HG02642 (cell line): Measurements from ENCODE around the gene MTA3.
"Not testable (repeated sequence)": the region's sequence is repeated elsewhere in the genome, so short reads cannot be mapped to it uniquely, and the experiment has no call there.

Experiments used
- ATAC-seq: cut with Tn5 transposase; IDR thresholded peaks from one replicate; pipeline ENCODE4 v1.9.1; 2021; ENCODE audit warnings: mild to moderate bottlenecking; ENCODE audit not compliant: unreplicated experiment, poor library complexity

MTA3 gene

DNA sequence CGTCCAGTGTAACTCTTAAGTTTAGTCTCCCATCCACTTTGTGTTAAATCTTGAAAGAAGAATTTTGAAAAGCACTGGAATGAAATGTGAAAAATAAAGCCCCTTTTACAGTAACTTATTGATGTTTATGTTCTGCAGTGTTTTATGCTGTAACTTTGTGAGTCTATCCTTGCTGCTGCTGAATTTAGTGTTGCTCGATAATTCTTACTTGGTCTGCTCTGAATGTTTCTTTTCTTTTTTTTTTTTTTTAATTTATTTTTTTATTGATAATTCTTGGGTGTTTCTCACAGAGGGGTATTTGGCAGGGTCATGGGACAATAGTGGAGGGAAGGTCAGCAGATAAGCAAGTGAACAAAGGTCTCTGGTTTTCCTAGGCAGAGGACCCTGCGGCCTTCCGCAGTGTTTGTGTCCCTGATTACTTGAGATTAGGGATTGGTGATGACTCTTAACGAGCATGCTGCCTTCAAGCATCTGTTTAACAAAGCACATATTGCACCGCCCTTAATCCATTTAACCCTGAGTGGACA, 36.0 kb downstream of the MTA3 start:
- ATAC-seq = not testable (repeated sequence)

DNA sequence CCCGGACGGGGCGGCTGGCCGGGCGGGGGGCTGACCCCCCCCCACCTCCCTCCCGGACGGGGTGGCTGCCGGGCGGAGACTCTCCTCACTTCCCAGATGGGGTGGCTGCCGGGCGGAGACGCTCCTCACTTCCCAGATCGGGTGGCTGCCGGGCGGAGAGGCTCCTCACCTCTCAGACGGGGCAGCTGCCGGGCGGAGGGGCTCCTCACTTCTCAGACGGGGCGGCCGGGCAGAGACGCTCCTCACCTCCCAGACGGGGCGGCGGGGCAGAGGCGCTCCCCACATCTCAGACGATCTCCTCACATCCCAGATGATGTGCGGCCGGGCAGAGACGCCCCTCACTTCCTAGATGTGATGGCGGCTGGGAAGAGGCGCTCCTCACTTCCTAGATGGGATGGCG, 37.7 kb downstream of the MTA3 start:
- not testable (repeated sequence) for ATAC-seq

DNA sequence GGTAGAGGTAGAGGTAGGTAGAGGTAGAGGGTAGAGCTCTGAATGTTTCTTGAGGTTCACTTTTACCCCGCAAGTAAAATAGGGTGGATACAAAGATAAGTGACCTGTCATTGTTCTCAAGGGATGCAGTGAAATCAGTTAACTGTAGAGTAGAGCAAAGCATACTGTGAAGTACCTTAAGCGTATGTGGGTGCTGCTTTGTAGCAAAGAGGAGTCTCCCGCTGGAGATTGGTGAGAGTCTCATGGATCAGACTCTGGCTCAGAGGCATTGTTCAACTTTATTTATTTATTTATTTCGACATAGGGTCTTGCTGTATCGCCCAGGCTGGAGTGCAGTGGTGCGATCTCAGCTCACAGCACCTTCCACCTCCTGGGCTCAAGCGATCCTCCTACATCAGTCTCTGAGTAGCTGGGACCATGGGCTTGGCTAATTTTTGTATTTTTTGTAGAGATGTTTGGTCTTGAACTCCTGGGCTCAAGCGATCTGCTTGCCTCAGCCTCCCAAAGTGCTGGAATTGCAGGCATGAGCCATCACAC, 38.7 kb downstream of the MTA3 start:
- ATAC-seq = no peak

DNA sequence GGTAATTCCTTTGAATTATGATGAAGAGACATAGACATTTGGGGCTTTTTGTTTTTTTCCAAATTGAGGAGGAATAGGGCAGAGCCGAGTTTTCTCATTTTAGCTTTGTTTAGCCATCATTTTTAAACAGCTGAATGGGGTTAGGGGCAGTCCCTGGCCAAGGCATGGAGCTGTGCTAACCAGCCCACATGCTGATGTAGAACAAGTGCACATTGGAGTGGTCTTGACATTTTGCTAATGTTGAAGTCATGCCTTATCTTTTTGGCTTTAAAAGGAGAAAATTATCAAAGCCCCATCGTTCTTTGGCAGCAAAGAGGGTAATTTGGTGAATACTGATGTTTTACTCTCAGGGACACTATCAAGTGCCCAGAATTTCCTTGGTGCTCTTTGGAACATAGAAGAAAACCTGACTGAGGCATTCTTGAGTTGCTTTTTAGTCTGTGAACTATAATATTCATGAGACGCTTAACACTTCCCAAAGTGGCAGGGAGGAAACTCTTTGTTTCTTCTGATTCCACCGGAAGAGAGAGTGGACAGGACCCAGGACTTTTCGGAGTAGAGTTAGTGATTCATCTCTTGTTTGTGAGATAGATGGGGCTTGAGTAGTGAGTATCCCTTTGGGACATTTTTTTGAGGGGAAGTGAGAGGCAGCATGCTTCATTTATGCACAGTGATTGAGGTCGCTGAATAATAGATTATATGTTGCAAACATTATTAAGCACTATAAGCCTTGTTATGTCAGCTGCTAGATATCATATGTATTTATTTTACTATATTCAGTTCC, 45.0 kb downstream of the MTA3 start:
- no peak for ATAC-seq

DNA sequence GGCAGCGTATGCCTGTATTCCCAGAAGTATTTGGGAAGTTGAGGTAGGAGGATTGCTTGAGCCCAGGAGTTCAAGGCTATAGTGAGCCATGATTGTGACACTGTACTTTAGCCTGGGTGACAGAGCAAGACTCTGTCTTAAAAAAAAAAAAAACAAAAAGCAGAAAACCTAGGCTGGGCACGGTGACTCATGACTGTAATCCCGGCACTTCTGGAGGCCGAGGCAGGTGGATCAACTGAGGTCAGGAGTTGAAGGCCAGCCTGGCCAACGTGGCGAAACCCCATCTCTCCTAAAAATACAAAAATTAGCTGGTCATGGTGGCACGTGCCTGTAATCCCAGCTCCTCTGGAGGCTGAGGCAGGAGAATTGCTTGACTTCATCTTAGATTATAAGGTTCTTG, 46.4 kb downstream of the MTA3 start:
- ATAC-seq = no peak

DNA sequence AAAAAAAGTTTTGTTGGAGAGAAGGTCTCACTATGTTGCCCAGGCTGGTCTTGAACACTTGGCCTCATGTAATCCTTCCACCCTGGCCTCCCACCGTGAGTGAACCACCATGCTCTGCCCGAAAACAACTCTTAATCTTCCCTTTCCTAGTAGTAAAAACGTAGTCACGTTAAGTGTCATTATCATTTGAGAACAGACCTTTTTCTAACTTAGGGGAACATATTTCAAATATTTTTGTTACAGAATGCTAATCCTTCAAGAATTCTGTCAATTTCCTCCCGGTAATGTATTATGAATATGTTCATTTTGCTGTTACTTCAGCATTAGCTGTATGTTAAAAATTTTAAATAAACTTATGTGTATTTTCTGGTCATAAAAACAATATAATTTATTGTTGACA, 49.7 kb downstream of the MTA3 start:
- ATAC-seq = no peak

DNA sequence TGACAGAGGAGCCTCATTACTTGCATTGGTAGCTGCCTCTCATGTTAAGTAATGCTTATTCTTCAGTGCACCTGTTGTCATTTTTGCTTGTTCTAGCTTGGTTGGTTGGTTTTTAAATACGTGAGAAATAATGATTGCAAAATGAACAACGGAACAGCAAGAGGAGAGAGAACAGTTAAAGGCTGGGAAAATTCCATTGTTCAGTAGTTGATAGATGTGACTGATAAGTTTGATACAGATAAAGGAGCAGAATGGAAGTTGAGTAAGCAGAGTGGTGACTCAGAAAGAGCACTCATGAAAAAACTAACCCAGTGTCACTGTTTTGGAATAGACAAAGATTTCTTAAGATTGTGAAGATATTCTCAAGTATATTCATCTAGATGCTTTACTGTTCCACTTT, 50.5 kb downstream of the MTA3 start:
- no peak for ATAC-seq

DNA sequence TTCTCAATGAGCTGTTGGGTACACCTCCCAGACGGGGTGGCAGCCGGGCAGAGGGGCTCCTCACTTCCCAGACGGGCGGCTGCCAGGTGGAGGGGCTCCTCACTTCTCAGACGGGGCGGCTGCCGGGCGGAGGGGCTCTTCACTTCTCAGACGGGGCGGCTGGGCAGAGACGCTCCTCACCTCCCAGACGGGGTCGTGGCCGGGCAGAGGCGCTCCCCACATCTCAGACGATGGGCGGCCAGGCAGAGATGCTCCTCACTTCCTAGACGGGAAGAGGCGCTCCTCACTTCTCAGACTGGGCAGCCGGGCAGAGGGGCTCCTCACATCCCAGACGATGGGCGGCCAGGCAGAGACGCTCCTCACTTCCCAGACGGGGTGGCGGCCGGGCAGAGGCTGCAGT, 53.2 kb downstream of the MTA3 start:
- ATAC-seq = not testable (repeated sequence)

DNA sequence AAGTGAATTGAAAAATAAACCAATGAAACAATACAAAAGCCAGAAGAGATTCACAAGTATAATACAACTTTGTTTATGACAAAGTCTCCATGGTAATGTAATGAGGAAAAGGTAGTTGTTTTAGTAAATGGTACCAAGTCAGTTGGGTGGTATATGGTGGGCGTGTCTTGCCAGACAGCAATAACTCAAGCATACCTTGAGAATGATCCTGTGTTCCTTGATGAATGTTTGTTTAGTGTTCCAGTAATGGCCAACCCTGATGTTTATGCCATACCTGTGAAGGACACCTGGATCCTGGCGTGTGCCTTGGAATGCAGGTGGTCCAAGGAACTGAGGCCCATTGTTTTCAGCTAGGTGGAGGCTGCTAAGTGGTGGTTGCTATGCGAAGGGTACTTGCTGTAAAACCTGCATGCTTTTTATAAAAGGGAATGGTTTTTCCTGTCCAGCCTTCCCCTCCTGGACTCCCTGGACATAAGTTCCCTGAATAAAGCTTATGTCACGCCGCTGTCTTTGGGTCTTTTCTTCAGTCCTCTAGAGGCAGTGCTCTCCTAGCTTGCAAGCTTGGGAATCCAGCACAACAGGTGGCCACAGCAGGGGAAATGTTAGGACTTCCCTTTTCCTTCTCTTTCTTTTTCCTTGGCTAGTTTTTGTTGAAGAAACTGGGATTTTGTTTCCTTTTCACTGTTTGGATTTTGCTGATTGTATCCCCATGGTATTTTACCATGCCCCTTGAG, 54.7 kb downstream of the MTA3 start:
- no peak for ATAC-seq

DNA sequence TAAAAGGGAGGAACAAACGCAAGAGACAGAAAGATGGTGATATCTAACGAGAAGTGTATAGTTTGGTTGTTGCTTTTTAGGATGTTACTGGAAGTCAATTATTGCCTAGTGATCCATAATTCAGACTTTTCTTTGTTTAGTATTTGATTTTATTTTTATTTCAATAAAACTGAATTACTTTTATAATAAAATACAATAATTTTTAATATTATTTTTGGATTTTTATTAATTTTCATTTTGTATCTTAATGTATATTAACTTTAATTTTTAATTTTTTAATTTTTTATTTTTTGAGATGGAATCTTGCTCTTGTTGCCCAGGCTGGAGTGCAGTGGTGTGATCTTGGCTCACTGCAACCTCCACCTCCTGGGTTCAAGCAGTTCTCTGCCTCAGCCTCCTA, 55.6 kb downstream of the MTA3 start:
- no peak for ATAC-seq

DNA sequence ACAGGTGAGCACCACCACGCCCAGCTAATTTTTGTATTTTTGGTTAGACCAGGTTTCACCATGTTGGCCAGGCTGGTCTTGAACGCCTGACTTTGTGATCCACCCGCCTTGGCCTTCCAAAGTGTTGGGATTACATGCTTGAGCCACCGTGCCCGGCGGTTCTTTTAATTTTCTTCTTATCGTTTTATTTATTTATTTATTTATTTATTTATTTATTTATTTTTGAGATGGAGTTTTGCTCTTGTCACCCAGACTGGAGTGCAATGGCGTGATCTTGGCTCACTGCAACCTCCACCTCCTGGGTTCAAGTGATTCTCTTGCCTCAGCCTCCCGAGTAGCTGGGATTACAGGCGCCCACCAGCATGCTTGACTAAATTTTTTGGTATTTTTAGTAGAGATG, 59.6 kb downstream of the MTA3 start:
- ATAC-seq = not testable (repeated sequence)

DNA sequence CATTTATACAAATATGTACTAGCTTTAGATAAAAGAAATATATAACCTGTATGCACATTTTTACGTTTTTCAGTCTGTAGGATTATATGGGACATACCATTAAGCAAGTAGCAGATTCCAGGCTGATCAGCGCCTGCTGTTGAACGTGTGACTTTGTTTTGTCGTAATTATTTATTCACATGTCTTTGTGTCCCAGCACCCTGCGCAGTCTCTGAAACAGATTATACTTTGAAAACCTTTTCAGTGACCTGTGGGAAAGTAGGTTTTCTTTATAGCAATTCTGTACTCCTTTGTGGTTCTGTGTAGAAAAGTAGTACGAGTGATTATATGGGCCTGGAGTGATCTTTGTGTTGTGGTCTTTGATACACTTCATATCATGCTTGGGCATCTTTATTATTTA, 68.5 kb downstream of the MTA3 start:
- no peak for ATAC-seq

DNA sequence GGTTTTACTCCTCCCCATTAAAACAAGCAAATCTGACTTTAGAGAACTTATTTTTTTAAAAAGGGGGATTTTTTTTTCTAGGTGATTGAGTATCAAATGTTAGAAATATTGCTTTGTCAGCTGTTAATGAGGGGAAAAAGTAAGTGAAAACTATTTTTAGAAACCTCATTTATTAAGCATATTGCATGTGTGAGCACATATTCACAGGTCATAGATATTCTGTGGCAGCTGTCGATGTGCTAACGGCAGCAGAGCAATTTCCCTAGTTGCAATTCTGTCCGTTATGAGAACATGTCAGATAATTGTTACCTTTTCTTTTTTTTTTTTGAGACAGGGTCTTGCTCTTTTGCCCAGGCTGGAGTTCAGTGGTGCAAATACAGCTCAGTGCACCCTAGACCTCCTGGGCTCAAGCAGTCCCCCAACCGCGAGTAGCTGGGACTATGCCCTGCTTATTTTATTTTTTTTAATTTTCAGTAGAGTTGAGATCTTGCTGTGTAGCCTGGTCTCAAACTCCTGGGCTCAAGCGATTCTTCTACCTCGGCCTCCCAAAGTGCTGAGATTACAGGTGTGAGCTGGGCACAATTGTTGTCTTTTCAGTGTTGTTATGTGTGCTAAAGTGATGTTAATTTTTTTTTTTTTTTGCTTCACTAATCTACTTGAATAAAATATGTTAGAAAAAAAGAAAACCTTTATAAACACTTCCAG, 69.8 kb downstream of the MTA3 start:
- ATAC-seq = no peak

DNA sequence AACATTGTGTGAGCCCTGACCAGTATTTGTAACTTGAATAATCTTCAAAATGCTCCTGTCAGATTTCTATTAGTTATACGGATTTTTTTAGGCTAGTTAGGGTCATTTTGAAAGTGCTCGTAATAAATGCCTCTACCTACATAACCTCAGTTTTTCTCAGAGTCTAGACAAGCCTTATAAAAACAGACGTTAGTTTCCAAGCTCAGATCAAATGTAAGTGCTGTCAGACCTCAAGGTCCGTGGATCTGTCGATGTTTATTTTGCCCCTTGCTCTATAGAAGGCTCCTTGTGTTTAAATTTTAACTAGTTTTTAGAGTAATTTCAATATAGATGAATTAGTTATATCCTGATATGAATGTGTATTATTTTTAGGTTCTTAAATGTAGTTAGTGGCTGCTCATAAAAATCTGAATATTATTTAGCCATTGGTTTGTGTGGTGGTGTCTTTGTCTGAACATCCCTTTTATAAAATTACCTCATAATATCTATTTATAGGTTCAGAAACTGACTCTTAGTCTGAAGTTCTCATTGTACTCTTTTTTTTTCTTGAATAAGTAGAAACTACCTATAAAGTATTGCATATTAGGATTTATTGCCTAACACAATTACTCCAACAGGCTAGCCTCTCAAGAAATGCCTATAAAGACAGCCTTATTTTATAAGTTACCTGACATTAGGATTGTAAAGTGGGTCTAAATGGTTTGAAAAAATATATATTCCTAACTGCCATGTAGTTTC, 71.1 kb downstream of the MTA3 start:
- no peak for ATAC-seq

DNA sequence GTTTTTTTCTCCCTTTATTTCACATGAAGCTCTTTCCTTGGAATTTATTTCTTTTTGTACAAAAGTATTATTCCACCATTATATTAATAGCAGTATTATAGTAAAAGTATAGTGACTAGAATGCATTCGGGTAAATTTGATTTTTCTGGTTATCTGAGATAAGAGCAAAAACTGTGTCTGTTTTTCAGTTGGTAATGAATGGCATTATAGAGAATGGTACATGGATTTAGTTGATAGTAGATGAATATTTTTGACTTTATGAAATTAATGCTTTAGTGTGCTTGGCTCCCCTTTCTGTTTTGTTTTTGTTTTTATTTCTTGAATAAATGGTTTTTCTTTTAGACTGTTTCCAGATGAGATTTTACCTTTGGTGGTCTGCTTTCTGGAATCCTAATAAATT, 71.8 kb downstream of the MTA3 start:
- no peak for ATAC-seq

DNA sequence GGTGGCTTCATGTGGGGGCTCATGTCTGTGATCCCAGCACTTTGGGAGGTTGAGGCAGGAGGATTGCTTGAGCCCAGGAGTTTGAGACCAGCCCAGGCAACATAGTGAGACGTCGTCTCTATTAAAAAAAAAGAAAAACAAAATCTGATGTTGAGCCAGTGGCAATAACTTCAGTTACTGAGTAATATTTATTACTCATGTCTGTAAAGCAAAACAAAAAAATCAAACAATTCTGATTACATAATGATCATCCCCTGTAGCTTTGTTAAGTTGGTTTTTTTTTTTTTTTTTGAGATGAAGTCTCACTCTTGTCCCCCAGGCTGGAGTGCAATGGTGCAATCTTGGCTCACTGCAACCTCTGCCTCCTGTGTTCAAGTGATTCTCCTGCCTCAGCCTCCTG, 73.9 kb downstream of the MTA3 start:
- not testable (repeated sequence) for ATAC-seq

DNA sequence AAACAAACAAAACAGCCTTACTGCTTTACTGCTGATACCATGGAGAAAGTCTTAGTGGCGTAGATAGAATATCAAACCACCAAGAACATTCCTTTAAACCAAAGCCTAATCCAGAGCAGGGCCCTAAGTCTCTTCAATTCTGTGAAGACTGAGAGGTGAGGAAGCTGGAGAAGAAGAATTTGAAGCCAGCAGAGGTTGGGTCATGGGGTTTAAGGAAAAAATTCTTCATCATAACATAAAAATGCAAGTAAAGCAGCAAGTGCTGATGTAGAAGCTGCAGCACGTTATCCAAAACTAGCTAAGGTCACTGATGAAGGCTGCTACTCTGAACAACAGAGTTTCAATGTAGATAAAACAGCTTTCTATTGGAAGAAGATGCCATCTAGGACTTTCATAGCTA, 77.1 kb downstream of the MTA3 start:
- ATAC-seq = no peak

DNA sequence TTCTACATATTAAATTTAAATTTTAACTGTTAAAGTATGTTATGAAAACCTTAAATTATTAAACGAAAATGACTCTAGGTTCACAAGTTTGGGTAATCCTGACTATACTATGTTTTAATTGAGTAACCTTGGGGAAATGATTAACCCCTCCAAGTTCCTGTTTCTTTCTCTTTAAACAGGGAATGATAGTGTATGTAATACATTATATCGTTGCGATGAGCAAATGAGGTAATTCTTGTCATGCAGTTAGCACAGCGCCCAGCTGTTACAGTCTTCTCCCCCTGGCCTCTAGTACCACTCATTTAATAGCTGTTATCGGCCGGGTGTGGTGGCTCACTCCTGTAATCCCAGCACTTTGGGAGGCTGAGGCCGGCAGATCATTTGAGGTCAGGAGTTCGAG, 80.4 kb downstream of the MTA3 start:
- no peak for ATAC-seq

DNA sequence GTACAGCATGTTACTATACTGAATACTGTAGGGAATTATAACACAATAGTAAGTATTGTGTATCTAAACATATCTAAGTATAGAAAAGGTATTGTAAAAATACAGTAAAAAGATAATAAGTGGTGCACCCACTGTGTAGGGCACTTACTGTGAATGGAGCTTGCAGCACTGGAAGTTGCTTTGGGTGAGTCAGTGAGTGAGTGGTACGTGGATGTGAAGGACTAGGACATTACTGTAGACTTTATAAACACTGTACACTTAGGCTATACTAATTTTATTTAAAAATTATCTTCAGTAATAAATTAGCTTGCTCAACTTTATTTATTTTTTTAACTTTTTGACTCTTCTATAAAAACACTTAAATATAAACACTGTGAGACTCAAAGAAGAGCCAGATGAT, 82.6 kb downstream of the MTA3 start:
- no peak for ATAC-seq

DNA sequence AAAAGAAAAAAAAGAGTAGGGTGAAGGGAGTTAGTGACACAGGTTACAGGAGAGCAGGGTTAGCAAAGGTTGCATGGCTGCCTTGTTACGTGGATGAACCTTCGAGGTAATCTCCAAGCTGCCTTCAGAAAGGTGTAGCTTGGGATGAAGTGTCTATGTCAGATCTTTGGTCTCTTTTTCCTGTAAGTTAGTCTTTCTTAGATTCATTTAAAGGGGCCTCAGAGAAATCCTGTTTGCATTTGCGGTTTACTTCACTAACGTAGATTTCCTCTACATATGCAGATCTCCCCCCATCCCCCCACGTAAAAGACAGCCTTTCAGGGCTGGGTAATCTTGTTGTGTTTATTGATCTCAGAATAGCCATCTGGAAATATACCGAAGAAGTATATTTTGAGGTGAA, 83.7 kb downstream of the MTA3 start:
- ATAC-seq = no peak
